GM19438 (cell line): ENCODE results near the gene FAM209A.
"Not testable (repeated sequence)": the region's sequence is repeated elsewhere in the genome, so short reads cannot be mapped to it uniquely, and the experiment has no call there.

Experiments
- ATAC-seq: cut with Tn5 transposase; IDR thresholded peaks from one replicate; pipeline ENCODE4 v1.9.1; 2021; ENCODE audit warnings: low read depth; ENCODE audit not compliant: unreplicated experiment

FAM209A gene

GRCh38 chr20:56524444-56524843 lies at the start of gene FAM209A:
Gene FAM209A, plus strand, starts transcription at chr20:56524744. Its CDS starts 65 bp downstream, at chr20:56524809.
- ATAC-seq, result not testable (repeated sequence)

GRCh38 chr20:56483970-56484369 lies 40.6 kb upstream of the FAM209A start:
- no peak for ATAC-seq

GRCh38 chr20:56487216-56487615 lies 37.3 kb upstream of the FAM209A start:
- ATAC-seq, result no peak

GRCh38 chr20:56488566-56488965 lies 36.0 kb upstream of the FAM209A start:
- no peak for ATAC-seq

GRCh38 chr20:56501116-56501515 lies 23.4 kb upstream of the FAM209A start:
- no peak for ATAC-seq

- no peak for ATAC-seq
These were observed 20.6 kb upstream of the FAM209A start for GRCh38 chr20:56503916-56504315.

- ATAC-seq, result no peak
These were observed 20.1 kb upstream of the FAM209A start for GRCh38 chr20:56504373-56505005.

GRCh38 chr20:56506103-56506502 lies 18.4 kb upstream of the FAM209A start:
- ATAC-seq, result no peak

GRCh38 chr20:56511926-56512325 lies 12.6 kb upstream of the FAM209A start:
- no peak for ATAC-seq

GRCh38 chr20:56513161-56514150 lies 11.1 kb upstream of the FAM209A start:
- ATAC-seq, result no peak

- ATAC-seq, result no peak
These were observed 7.9 kb upstream of the FAM209A start for GRCh38 chr20:56516631-56517030.

- no peak for ATAC-seq
These were observed 7.3 kb upstream of the FAM209A start for GRCh38 chr20:56517211-56517610.

- no peak for ATAC-seq
These were observed 6.9 kb upstream of the FAM209A start for GRCh38 chr20:56517641-56518040.

- no peak for ATAC-seq
These were observed 6.4 kb upstream of the FAM209A start for GRCh38 chr20:56518126-56518525.

- no peak for ATAC-seq
These were observed 5.7 kb upstream of the FAM209A start for GRCh38 chr20:56518721-56519398.

GRCh38 chr20:56519551-56519950 lies 5.0 kb upstream of the FAM209A start:
- ATAC-seq, result no peak

- no peak for ATAC-seq
These were observed 4.4 kb upstream of the FAM209A start for GRCh38 chr20:56520180-56520579.

- not testable (repeated sequence) for ATAC-seq
These were observed 3.7 kb upstream of the FAM209A start for GRCh38 chr20:56520746-56521354.

- ATAC-seq, result no peak
These were observed 2.2 kb upstream of the FAM209A start for GRCh38 chr20:56522311-56522710.

GRCh38 chr20:56527521-56527920 lies 3.0 kb downstream of the FAM209A start:
- no peak for ATAC-seq

- not testable (repeated sequence) for ATAC-seq
These were observed 8.4 kb downstream of the FAM209A start, which contains the start of gene FAM209B for GRCh38 chr20:56532946-56533345. Gene FAM209B, plus strand, starts transcription at chr20:56533246. Its CDS starts 96 bp downstream, at chr20:56533342.
